OCI-LY7 (cell line): ENCODE results near the gene LGALS9. TPM values are rescaled to one million over a fixed set of nuclear protein-coding genes. Genes with fewer than 3 reads are reported as not detected.
"Not testable (repeated sequence)": the region's sequence is repeated elsewhere in the genome, so short reads cannot be mapped to it uniquely, and the experiment has no call there.

Experiments
- BruUV-seq: library from RNA; stranded (reverse); fragments of 400-500 nt; replicated peaks from 2 replicates; lab custom pipeline; 2021; lab: Mats Ljungman, UMichigan
- CTCF ChIA-PET: fragments of 300-600 bp; sonication (Branson Sonifier 250); formaldehyde crosslinking; loops from one replicate; lab custom pipeline; 2022; ENCODE audit warnings: antibody characterized with exemption; ENCODE audit not compliant: unreplicated experiment; lab: Charles Lee
- POLR2A ChIA-PET: fragments of 300-600 bp; sonication (Branson Sonifier 250); formaldehyde crosslinking; loops from one replicate; lab custom pipeline; 2022; ENCODE audit warnings: antibody characterized with exemption; lab: Charles Lee
- DNase-seq: peaks from one replicate; pipeline ENCODE4 v3.0.0-alpha.2; 2015; ENCODE audit warnings: low spot score
- H2AFZ ChIP-seq: fragments of 200-600 bp; sonication (generic), shearing (Covaris generic); 2 replicates; pipeline ENCODE4 v1.6.1; 2014; ENCODE audit warnings: mild to moderate bottlenecking, antibody characterized with exemption, low read length, moderate library complexity
- H3K27ac ChIP-seq: fragments of 200-600 bp; sonication (generic); 2 replicates; pipeline ENCODE4 v1.5.1; 2014; ENCODE audit warnings: mixed run types, low read depth, mild to moderate bottlenecking, moderate library complexity, low read length, inconsistent platforms; ENCODE audit not compliant: poor library complexity, severe bottlenecking
- H3K36me3 ChIP-seq: fragments of 200-600 bp; sonication (generic); 2 replicates; pipeline ENCODE4 v1.6.1; 2014; ENCODE audit warnings: mild to moderate bottlenecking, antibody characterized with exemption, low read length, moderate library complexity, mixed read lengths; ENCODE audit not compliant: insufficient read depth
- H3K4me1 ChIP-seq: fragments of 200-600 bp; sonication (generic); 2 replicates; pipeline ENCODE4 v1.5.1; 2014; ENCODE audit warnings: mild to moderate bottlenecking, low read length; ENCODE audit not compliant: insufficient read depth, poor library complexity, severe bottlenecking
- H3K4me2 ChIP-seq: fragments of 200-600 bp; sonication (generic); 2 replicates; pipeline ENCODE4 v1.6.1; 2014; ENCODE audit warnings: mild to moderate bottlenecking, low read length
- H3K4me3 ChIP-seq: fragments of 200-600 bp; sonication (generic); 2 replicates; pipeline ENCODE4 v1.5.1; 2014; ENCODE audit warnings: mild to moderate bottlenecking, low read depth, low read length; ENCODE audit not compliant: poor library complexity, severe bottlenecking
- H3K79me2 ChIP-seq: fragments of 200-600 bp; sonication (generic); 2 replicates; pipeline ENCODE4 v1.6.1; 2016; ENCODE audit warnings: low read depth, mild to moderate bottlenecking, low read length, moderate library complexity, mixed read lengths; ENCODE audit not compliant: insufficient read depth
- H3K9me2 ChIP-seq: fragments of 200-600 bp; sonication (generic); 2 replicates; pipeline ENCODE4 v1.6.1; 2016; ENCODE audit warnings: mild to moderate bottlenecking, low read length, mixed read lengths; ENCODE audit not compliant: insufficient read depth
- H3K9me3 ChIP-seq: fragments of 200-600 bp; sonication (generic); 2 replicates; pipeline ENCODE4 v1.6.1; 2014; ENCODE audit warnings: mild to moderate bottlenecking, mixed run types, low read length, mixed read lengths
- H4K20me1 ChIP-seq: fragments of 200-600 bp; sonication (generic); 2 replicates; pipeline ENCODE4 v1.6.1; 2014; ENCODE audit warnings: mild to moderate bottlenecking, antibody characterized with exemption, low read length, moderate library complexity, mixed read lengths; ENCODE audit not compliant: insufficient read depth
- EZH2phosphoT487 ChIP-seq: fragments of 200-600 bp; sonication (generic); IDR thresholded peaks from 2 replicates; pipeline ENCODE4 v1.6.1; 2018; ENCODE audit warnings: low read depth, borderline replicate concordance, mild to moderate bottlenecking, mixed run types, antibody characterized with exemption, low read length, moderate library complexity, mixed read lengths
- intact Hi-C: fragments of 100-400 bp; cut with micrococcal nuclease; formaldehyde crosslinking; loops from one replicate; pipeline ENCODE4 v1.10.0; 2022; ENCODE audit not compliant: unreplicated experiment
- total RNA-seq, 2 experiments: library from RNA; depleted of rRNA in 1 of 2; stranded (reverse); fragments of >200 nt in 1 of 2; shearing (Covaris generic) in 1 of 2; gene quantifications; 2 replicates each; pipeline ENCODE4 v1.2.3, GENCODE V29; 2014 to 2022
- TF ChIP-seq, protein P1 (sequence below): fragments of 200-600 bp; sonication (generic); conservative IDR thresholded peaks from 2 replicates; pipeline ENCODE4 v1.5.1; 2014; ENCODE audit warnings: mild to moderate bottlenecking, antibody characterized with exemption, low read length, moderate library complexity, mixed read lengths

Gene LGALS9
- total RNA-seq, 2 experiments from 2014 or later = 2.2 to 4.2 TPM

GRCh38 chr17:27663936-27664605 lies 33.1 kb downstream of the LGALS9 start:
- TF ChIP-seq, protein P1, sequence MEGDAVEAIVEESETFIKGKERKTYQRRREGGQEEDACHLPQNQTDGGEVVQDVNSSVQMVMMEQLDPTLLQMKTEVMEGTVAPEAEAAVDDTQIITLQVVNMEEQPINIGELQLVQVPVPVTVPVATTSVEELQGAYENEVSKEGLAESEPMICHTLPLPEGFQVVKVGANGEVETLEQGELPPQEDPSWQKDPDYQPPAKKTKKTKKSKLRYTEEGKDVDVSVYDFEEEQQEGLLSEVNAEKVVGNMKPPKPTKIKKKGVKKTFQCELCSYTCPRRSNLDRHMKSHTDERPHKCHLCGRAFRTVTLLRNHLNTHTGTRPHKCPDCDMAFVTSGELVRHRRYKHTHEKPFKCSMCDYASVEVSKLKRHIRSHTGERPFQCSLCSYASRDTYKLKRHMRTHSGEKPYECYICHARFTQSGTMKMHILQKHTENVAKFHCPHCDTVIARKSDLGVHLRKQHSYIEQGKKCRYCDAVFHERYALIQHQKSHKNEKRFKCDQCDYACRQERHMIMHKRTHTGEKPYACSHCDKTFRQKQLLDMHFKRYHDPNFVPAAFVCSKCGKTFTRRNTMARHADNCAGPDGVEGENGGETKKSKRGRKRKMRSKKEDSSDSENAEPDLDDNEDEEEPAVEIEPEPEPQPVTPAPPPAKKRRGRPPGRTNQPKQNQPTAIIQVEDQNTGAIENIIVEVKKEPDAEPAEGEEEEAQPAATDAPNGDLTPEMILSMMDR = no peak
- no peak for TF ChIP-seq EZH2phosphoT487
- H3K9me2 ChIP-seq = no peaks in the 10 kb centered on the region
- POLR2A ChIA-PET = no interaction called here
- H3K4me3 ChIP-seq = no peak overlapping the region
- DNase-seq = no peak
- no peaks in the 10 kb centered on the region for H4K20me1 ChIP-seq
- H3K9me3 ChIP-seq = no peaks in the 10 kb centered on the region
- H3K4me2 ChIP-seq = no peak overlapping the region
- H3K4me1 ChIP-seq = no peaks in the 10 kb centered on the region
- intact Hi-C loops = no loop called here
- H3K36me3 ChIP-seq = no peaks in the 10 kb centered on the region
- no peaks in the 10 kb centered on the region for H3K79me2 ChIP-seq
- H3K27ac ChIP-seq = no peak overlapping the region
- H2AFZ ChIP-seq = no peak overlapping the region
- no TSS peak for BruUV-seq
- CTCF ChIA-PET = no interaction called here

- Histone ChIP-seq H2AFZ (no peak overlapping the region), H3K36me3 (no peaks in the 10 kb centered on the region), H3K9me3 (no peaks in the 10 kb centered on the region), H3K79me2 (no peaks in the 10 kb centered on the region), H3K4me3 (no peak overlapping the region), H3K4me1 (no peaks in the 10 kb centered on the region), H3K9me2 (no peaks in the 10 kb centered on the region), H3K27ac (no peak overlapping the region), H3K4me2 (no peak overlapping the region), H4K20me1 (no peaks in the 10 kb centered on the region)
- POLR2A ChIA-PET = no interaction called here
- CTCF ChIA-PET = no interaction called here
- DNase-seq = no peak
- no TSS peak for BruUV-seq
- TF ChIP-seq, protein P1 = no peak
- TF ChIP-seq EZH2phosphoT487 = no peak
- intact Hi-C loops = no loop called here
Observed at GRCh38 chr17:27664606-27664965, 33.6 kb downstream of the LGALS9 start.

GRCh38 chr17:27665549-27665948 lies 34.6 kb downstream of the LGALS9 start:
- no peak overlapping the region for H3K4me2 ChIP-seq
- no peak overlapping the region for H3K4me3 ChIP-seq
- ChIA-PET POLR2A (no interaction called here), CTCF (no interaction called here)
- no peaks in the 10 kb centered on the region for H3K36me3 ChIP-seq
- TF ChIP-seq, protein P1 = no peak
- no peak for TF ChIP-seq EZH2phosphoT487
- H3K79me2 ChIP-seq = no peaks in the 10 kb centered on the region
- no peak overlapping the region for H2AFZ ChIP-seq
- H3K27ac ChIP-seq = no peak overlapping the region
- DNase-seq = no peak
- no peaks in the 10 kb centered on the region for H3K9me3 ChIP-seq
- H4K20me1 ChIP-seq = no peaks in the 10 kb centered on the region
- H3K9me2 ChIP-seq = no peaks in the 10 kb centered on the region
- intact Hi-C loops = no loop called here
- no peaks in the 10 kb centered on the region for H3K4me1 ChIP-seq
- BruUV-seq = no TSS peak

GRCh38 chr17:27666270-27666669 lies 35.3 kb downstream of the LGALS9 start:
- POLR2A ChIA-PET, H2AFZ ChIP-seq, CTCF ChIA-PET, BruUV-seq, H3K4me2 ChIP-seq, H3K9me2 ChIP-seq, H3K79me2 ChIP-seq, H3K27ac ChIP-seq, H3K9me3 ChIP-seq, H3K4me3 ChIP-seq, H3K4me1 ChIP-seq, DNase-seq, intact Hi-C loops, H4K20me1 ChIP-seq, H3K36me3 ChIP-seq: not testable (repeated sequence)
